ENCODE data around the gene IRF2BPL. TPM values are rescaled to one million over a fixed set of nuclear protein-coding genes. Genes with fewer than 3 reads are reported as not detected.

Gene IRF2BPL
- total and polyA plus RNA-seq, 2 of the 8 experiments (the other 6 are each of a cell fraction or from before 2014, with no cell fraction given) = 18.8 to 57.0 TPM

GRCh38 chr14:77033622-77034589, 5.4 kb upstream of the IRF2BPL start (continued):
- TF ChIP-seq JUN (IDR thresholded peaks at IDR 0.05; ENCODE audit: low read depth, low read length) = no peak
- no peak for TF ChIP-seq CBX5 (IDR thresholded peaks at IDR 0.05; ENCODE audit: low read depth, low read length)
- peak; percentile 57 for TF ChIP-seq TAF7 (optimal IDR thresholded peaks at IDR 0.05; ENCODE audit: borderline replicate concordance, low read depth, low read length)
- TF ChIP-seq PHF8 (conservative IDR thresholded peaks at IDR 0.05; ENCODE audit: low read depth, low read length) = no peak
- TF ChIP-seq SRF (IDR thresholded peaks at IDR 0.05; ENCODE audit: low read depth, low read length) = 0 out of 2 replicates have a peak, but pooled peaks have one; percentile 26
- TF ChIP-seq KDM4A (IDR thresholded peaks at IDR 0.05; ENCODE audit: low read depth, low read length, severe bottlenecking) = no peak
- no peak for TF ChIP-seq SUZ12 (IDR thresholded peaks at IDR 0.05; ENCODE audit: low read length)
- no peak for TF ChIP-seq TAF1 (IDR thresholded peaks at IDR 0.05; ENCODE audit: low read depth, low read length)
- TF ChIP-seq RXRA (IDR thresholded peaks at IDR 0.05; ENCODE audit: insufficient read depth, low read depth, low read length) = peak; percentile 84; the same call in 1 of the 2 replicates
- 0 out of 2 replicates have a peak, but pooled peaks have one; percentile 19 for TF ChIP-seq TBP (IDR thresholded peaks at IDR 0.05; ENCODE audit: low read depth, low read length)
- no peak for TF ChIP-seq FOSL1 (IDR thresholded peaks at IDR 0.05; ENCODE audit: insufficient read depth, low read depth, low read length)
- TF ChIP-seq EP300 (IDR thresholded peaks at IDR 0.05; ENCODE audit: borderline replicate concordance in 1 of 2, low read depth in 2 of 2, low read length in 2 of 2) = peak in 1 of 2 experiments; percentile 83; a peak in 1 of 3 replicates
- peak; percentile 9; the same call in 1 of the 2 replicates for TF ChIP-seq KDM1A (IDR thresholded peaks at IDR 0.05; ENCODE audit: borderline replicate concordance, low read length)
- no peak for TF ChIP-seq BCL11A (IDR thresholded peaks at IDR 0.05; ENCODE audit: low read depth in 2 of 2, low read length in 2 of 2)
- peak; percentile 14 for TF ChIP-seq NANOG (IDR thresholded peaks at IDR 0.05; ENCODE audit: insufficient read depth, low read depth, low read length, poor library complexity, severe bottlenecking)
- no peak for TF ChIP-seq CHD1 (IDR thresholded peaks at IDR 0.05; ENCODE audit: low read depth, low read length)
- peak in 1 of 2 experiments; percentile 59; a peak in 1 of 4 replicates for TF ChIP-seq HDAC2 (IDR thresholded peaks at IDR 0.05; ENCODE audit: borderline replicate concordance in 1 of 2, low read depth in 2 of 2, low read length in 2 of 2)
- no peak; the same call in 1 of the 2 replicates for TF ChIP-seq CHD2 (IDR thresholded peaks at IDR 0.05; ENCODE audit: low read length)
- TF ChIP-seq TCF12 (IDR thresholded peaks at IDR 0.05; ENCODE audit: low read depth, low read length) = peak; percentile 95
- peak; percentile 51; the same call in 1 of the 2 replicates for TF ChIP-seq SP1 (IDR thresholded peaks at IDR 0.05; ENCODE audit: low read depth, low read length)
- TF ChIP-seq ATF2 (IDR thresholded peaks at IDR 0.05; ENCODE audit: low read length) = no peak
